Peyer's patch (tissue), 4 donors: ENCODE measurements around the gene KREMEN1.

Experiments used
- CTCF ChIP-seq, 6 experiments: fragments of 450-650 bp in 4 of 6; fragments of 200-600 bp in 2 of 6; sonication (generic) in 1 of 6; IDR thresholded peaks; one replicate each; pipeline ENCODE4 v1.5.1; 2017 to 2019; ENCODE audit warnings: antibody characterized with exemption in 6 of 6, mild to moderate bottlenecking in 3 of 6, moderate library complexity in 1 of 6
- POLR2A ChIP-seq, 2 donors: fragments of 450-650 bp; IDR thresholded peaks; one replicate each; pipeline ENCODE4 v1.5.1; 2017; ENCODE audit warnings: antibody characterized with exemption in 2 of 2, mild to moderate bottlenecking in 2 of 2, moderate library complexity in 2 of 2

- TF ChIP-seq CTCF (IDR thresholded peaks at IDR 0.05) (no peak), POLR2A (IDR thresholded peaks at IDR 0.05) (no peak)
These were observed 5.4 kb downstream of the KREMEN1 start for GRCh38 chr22:29078036-29078868.
